GM21723 (cell line): ENCODE measurements around the gene MEG3.

Experiments
- ATAC-seq: cut with Tn5 transposase; IDR thresholded peaks from one replicate; pipeline ENCODE4 v1.9.1; 2021; ENCODE audit warnings: mild to moderate bottlenecking, moderate library complexity; ENCODE audit not compliant: unreplicated experiment

Gene MEG3

GRCh38 chr14:100828031-100828769 lies 2.3 kb downstream of the MEG3 start:
- ATAC-seq: no peak

- no peak for ATAC-seq
Measured at GRCh38 chr14:100830681-100831080, 4.8 kb downstream of the MEG3 start.

DNA sequence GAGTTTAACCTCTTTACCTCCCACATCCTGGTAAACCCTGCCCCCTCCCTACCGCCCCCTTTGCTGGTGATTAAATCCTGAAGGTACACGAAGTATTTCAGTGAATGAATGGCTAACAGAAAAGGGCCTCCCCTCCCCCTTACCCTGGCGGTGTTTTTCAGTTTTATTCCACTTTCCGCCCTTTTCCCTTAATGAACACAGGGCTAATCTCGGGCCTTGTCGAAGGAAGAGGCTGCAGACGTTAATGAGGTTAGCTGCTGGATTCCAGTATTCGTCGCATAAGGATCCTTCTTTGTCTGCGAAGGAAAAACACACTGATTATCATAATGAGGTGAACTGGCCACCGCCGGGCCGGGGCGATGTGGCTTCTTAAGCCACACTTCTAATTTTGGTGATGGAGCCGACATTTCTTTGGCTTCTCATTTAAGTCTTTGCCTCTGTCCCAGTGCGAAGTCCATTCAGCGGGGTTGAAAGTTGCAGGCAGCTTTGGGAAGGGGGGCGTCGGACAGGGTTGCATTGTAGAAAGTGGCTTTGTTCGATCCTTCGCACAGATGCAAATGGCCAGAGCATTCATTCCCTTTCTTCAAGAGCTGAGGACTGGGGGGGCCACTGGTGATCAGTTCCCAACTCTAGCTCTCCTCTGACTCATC lies 6.5 kb downstream of the MEG3 start:
- ATAC-seq: no peak

GRCh38 chr14:100834082-100834793 lies 8.3 kb downstream of the MEG3 start:
- ATAC-seq: no peak

- no peak for ATAC-seq
Measured at GRCh38 chr14:100834794-100835547, 9.1 kb downstream of the MEG3 start.

DNA sequence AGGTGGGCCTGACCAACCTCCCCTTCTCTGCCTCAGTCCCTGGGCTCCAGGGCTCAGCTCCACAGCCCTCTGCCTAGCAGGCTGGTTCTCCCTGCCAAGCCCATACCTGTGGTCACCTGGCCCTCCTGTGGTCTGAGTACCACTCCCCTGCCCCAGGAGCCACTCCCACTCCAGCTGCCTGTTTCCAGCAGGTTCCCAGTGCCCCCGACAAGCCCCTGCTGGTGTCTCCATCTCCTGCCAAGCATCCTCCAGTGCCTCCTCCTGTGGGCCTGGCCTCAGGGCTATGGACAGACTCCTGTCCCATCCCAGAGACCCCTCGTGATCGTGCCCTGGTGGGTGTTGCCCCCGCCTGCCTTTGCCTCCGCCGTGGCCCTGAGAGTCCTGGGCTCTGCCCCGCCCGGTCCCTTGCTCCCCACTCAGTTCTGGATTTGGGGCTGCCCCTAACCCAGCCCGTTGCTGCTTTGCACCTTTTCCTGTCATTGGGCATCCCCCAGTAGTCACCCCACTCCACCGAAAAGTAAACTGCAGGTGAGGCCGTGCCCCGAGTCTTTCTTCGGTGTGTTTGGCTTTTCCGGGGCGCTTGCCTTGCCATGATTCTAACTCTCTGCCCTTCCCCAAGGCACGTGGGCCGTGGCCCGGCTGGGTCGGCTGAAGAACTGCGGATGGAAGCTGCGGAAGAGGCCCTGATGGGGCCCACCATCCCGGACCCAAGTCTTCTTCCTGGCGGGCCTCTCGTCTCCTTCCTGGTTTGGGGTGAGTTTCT lies 9.8 kb downstream of the MEG3 start:
- no peak for ATAC-seq

DNA sequence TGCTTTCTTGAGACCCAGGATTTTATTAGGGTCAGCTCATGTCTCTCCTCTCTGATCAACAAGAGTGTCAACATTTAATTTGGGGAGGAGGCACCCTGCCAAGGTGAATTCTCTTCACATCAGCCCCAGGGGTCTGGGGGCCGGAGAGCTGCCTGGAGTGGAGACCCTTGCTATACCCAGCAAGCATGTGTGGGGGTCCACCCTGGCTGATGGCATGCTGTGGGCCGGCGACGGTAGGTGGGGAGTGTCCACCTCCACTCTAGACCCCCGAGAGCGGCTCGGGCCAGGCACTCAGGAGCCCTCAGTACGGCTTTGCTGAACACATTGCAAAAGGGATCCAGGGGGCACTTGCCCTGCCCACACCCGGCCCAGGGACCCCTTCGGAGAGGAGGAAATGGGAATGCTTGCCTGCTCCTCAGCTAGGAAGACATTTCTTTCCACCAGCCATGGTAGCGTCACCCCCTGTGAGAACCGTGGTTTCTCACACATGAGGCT lies 10.4 kb downstream of the MEG3 start:
- ATAC-seq: no peak

- ATAC-seq: no peak
Measured at GRCh38 chr14:100836941-100837804, 11.3 kb downstream of the MEG3 start.

DNA sequence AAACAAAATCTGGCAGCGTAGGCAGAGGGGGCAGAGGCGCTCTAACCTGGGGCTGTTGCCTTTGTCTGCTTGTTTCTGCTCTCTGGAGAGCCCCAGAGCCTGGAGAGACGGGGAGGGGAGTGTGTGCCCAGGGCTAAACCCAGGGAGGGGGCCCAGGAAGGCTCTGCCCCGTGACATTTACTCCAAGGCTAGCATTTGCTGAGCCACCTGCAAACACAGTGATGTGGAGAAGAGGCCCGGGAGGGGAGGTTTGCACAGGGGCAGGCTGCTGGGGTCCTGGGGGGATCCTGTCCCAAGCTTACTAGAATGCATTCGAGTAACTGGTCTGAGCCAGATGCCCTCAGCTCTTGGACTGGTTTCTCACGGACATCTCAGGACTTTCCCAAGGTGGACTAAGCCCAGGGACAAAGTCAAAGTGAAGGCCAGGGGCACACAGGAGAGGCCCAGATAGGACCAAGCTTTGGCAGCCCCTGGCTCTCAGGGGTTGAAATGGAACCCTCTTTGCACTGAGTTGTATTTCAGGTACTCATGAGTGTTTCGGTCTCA lies 12.0 kb downstream of the MEG3 start:
- no peak for ATAC-seq

DNA sequence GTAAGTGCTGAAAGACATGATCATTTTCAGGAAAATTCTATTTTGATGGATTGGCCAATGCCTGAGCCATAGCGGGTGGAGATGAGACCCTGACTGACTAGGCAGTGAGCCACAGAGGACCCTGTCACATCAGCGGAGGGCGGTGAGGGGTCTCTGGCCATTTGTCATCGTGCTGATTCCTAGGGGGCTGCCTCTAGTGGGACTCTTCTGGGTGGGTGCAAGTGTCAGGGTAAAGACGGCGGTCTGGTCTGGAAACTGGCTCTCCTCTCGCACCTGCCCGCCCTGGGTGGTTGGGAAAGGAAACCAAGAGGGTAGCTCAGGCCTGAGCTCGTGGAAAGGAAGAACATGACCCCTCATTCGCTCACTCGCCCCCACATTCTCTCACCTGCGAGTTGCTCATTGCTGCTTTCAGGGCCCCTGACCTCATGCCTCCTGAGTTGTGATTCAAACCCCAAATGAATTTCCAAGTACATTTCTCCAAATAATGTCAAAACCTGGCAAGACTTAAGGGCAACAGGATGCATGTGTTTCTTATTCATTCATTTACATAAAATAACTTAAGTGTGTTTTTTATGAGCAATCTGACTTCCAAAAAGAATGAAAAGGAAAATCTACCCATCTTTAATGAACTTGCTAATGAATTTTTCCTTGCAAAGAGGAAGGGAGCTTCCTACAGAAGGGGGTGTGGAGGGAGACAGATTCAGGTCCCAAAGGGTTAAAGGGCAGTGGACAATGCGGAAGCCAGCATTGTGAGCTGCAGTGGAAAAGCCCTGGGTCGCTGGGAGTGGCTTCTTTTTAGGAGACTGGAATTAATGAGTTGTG lies 12.8 kb downstream of the MEG3 start:
- ATAC-seq: no peak

GRCh38 chr14:100839315-100839585 lies 13.3 kb downstream of the MEG3 start:
- ATAC-seq: no peak

- ATAC-seq: no peak
Measured at GRCh38 chr14:100839681-100840111, 13.8 kb downstream of the MEG3 start.

- no peak for ATAC-seq
Measured at GRCh38 chr14:100840286-100841065, 14.6 kb downstream of the MEG3 start.

- no peak for ATAC-seq
Measured at GRCh38 chr14:100841066-100841760, 15.3 kb downstream of the MEG3 start.

DNA sequence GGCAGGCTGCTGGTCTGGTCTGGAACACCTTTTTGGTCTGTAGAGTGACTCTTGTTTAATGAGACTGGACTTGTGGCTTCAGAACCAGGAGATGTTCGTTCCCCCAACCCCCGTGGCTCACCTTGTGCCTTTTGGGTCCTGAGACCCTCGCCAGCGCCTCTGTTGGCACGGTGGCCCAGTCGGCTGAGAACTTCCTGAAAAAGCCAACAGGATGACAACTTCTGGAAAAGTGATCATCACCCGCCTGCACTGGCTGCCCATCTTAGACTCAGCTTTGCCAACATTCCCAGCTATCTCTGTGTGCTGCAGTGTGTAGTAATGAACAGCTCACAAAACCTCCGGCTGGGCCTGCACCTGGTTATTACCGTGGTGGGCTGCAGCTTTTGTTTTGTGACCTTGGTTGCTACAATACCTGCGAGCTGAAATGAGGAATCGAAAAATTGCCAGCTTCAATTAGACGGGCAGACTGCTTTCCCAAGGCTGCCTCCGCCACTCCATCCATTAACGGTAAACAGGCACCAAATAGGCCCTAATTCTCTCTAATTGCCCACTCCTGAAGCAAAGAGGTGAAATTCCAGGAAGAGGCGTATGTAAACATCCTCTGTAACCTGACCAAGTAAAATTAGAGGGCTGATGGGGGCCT lies 16.0 kb downstream of the MEG3 start:
- no peak for ATAC-seq

GRCh38 chr14:100842799-100843198 lies 16.9 kb downstream of the MEG3 start:
- ATAC-seq: no peak

GRCh38 chr14:100844082-100844408 lies 18.1 kb downstream of the MEG3 start:
- no peak for ATAC-seq
